ENCODE measurements around the gene TNFRSF21. TPM values are rescaled to one million over a fixed set of nuclear protein-coding genes. Genes with fewer than 3 reads are reported as not detected.

The TNFRSF21 gene
- total and polyA plus RNA-seq, 2 of the 8 experiments (the other 6 are each of a cell fraction or from before 2014, with no cell fraction given): 16.4 to 52.7 TPM

DNA sequence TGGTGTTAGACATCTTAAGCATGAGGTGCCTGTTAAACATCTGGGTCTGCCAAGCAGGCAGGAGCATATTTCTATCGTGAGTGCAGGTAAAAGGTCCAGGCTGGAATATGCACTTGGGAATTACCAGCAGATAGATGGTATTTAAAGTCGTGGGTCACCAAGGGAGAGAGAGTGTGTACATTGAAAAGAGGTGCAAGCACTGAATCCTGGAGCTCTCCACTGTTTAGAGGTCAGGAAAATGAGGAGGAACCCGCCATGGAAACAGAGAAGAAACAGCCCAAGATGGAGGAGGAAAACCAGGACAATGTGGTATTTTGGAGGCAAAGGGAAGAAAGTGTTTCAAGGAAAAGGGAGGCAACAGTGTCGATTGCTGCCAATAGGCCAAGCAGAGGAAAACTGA, 46.4 kb downstream of the TNFRSF21 start:
- Histone ChIP-seq H2AK5ac (ENCODE audit: low read depth, low read length) (no peak overlapping the region), H2BK20ac (ENCODE audit: low read length) (no peak overlapping the region), H2BK15ac (ENCODE audit: low read length) (no peak overlapping the region), H2BK5ac (ENCODE audit: low read depth, low read length) (no peak overlapping the region), H3K23ac (ENCODE audit: insufficient read length) (no peak overlapping the region), H3K4ac (replicated peaks; ENCODE audit: insufficient read length, low read depth, low read length) (no peak overlapping the region), H4K8ac (ENCODE audit: extremely low read depth, insufficient read depth, low read length) (no peak overlapping the region), H3K79me2 (ENCODE audit: control insufficient read depth in 1 of 2, insufficient read depth in 2 of 2, low read length in 2 of 2) (peaks cover 3 to 66% of the 10 kb centered on the region in 2 experiments; a peak in 2 of 4 replicates), H3K9me3 (ENCODE audit: insufficient read depth in 2 of 2, low read depth in 1 of 2, low read length in 1 of 2) (no peaks in the 10 kb centered on the region), H2BK120ac (replicated peaks; ENCODE audit: low read depth, low read length) (no peak overlapping the region), H3K23me2 (ENCODE audit: low read depth, low read length) (no peaks in the 10 kb centered on the region), H3K18ac (ENCODE audit: extremely low read depth, low read length) (no peak overlapping the region), H4K91ac (replicated peaks; ENCODE audit: insufficient read length, low read length) (no peak overlapping the region), H3K4me1 (replicated peaks in 1 of 4; ENCODE audit: control insufficient read depth in 3 of 4, insufficient read depth in 4 of 4, low read length in 3 of 4) (peaks cover 0 to 4% (median 0%) of the 10 kb centered on the region in 4 experiments; a peak in 3 of 7 replicates), H4K20me1 (replicated peaks in 1 of 2; ENCODE audit: control insufficient read depth in 1 of 2, insufficient read depth in 2 of 2, low read length in 2 of 2) (peaks cover 12 to 15% of the 10 kb centered on the region in 2 experiments), H2AFZ (ENCODE audit: low read length) (no peak overlapping the region), H3K27ac (ENCODE audit: low read depth, low read length) (no peak overlapping the region), H3K79me1 (ENCODE audit: low read depth, low read length) (peaks cover 11% of the 10 kb centered on the region), H2BK12ac (ENCODE audit: low read depth, low read length) (no peak overlapping the region), H3K9ac (replicated peaks in 1 of 4; ENCODE audit: extremely low read depth in 1 of 4, low read depth in 3 of 4, low read length in 3 of 4) (no peak overlapping the region), H3K27me3 (replicated peaks in 1 of 4; ENCODE audit: control insufficient read depth in 3 of 4, extremely low read depth in 1 of 4, insufficient read depth in 3 of 4, low read length in 3 of 4) (no peaks in the 10 kb centered on the region), H3K56ac (replicated peaks; ENCODE audit: insufficient read length, low read depth, low read length) (no peak overlapping the region), H3K4me2 (ENCODE audit: insufficient read depth in 1 of 2, low read depth in 2 of 2, low read length in 2 of 2) (no peak overlapping the region), H4K5ac (ENCODE audit: insufficient read length, low read depth, low read length) (no peak overlapping the region), H3K36me3 (ENCODE audit: control insufficient read depth in 2 of 4, insufficient read depth in 4 of 4, low read length in 3 of 4) (peaks cover 0 to 18% (median 3%) of the 10 kb centered on the region in 4 experiments; a peak in 3 of 8 replicates), H3K14ac (ENCODE audit: insufficient read length) (no peak overlapping the region), H3K4me3 (ENCODE audit: extremely low read depth in 1 of 4, insufficient read depth in 2 of 4, low read depth in 3 of 4, low read length in 4 of 4) (no peak overlapping the region)
- 94% methylated on average over 4 of the region's 4 CpGs; no CpG with 5 or more reads in 1 of the 2 experiments for WGBS, 2 experiments (ENCODE audit: extremely low coverage in 1 of 2, insufficient coverage in 1 of 2, insufficient read length in 1 of 2, insufficient replicate concordance in 2 of 2, low coverage in 1 of 2, low lambda C conversion rate in 2 of 2, missing lambda C conversion rate in 1 of 2)
- ChIA-PET POLR2A (ENCODE audit: partially characterized antibody) (no interaction called here), CTCF (ENCODE audit: partially characterized antibody) (interaction anchor here (0.9 to 1.9 kb wide), 3 partner anchors 12 to 216 kb away, joined by 3 to 5 read pairs (median 3); no protein-coding TSS in a partner anchor)
- FAIRE-seq (no peak), DNase-seq (ENCODE audit: low read depth in 1 of 2, low spot score in 2 of 2) (no peak)
- TF ChIP-seq CBX8 (IDR thresholded peaks at IDR 0.05; ENCODE audit: borderline replicate concordance, low read depth, low read length): no peak
- no peak for TF ChIP-seq KDM1A (IDR thresholded peaks at IDR 0.05; ENCODE audit: borderline replicate concordance, low read length)
- TF ChIP-seq JUND (IDR thresholded peaks at IDR 0.05; ENCODE audit: low read length): no peak
- no peak for TF ChIP-seq TEAD4 (IDR thresholded peaks at IDR 0.05; ENCODE audit: low read depth, low read length)
